SIG-M5 treated with dmso at 0.1 percent for 504 hours (cell line): ENCODE data around the gene PLA2G4D.

Source experiments
- DNase-seq: peaks from one replicate; lab custom pipeline; 2025; ENCODE audit not compliant: unreplicated experiment; lab: John Stamatoyannopoulos, UW

The PLA2G4D gene

DNA sequence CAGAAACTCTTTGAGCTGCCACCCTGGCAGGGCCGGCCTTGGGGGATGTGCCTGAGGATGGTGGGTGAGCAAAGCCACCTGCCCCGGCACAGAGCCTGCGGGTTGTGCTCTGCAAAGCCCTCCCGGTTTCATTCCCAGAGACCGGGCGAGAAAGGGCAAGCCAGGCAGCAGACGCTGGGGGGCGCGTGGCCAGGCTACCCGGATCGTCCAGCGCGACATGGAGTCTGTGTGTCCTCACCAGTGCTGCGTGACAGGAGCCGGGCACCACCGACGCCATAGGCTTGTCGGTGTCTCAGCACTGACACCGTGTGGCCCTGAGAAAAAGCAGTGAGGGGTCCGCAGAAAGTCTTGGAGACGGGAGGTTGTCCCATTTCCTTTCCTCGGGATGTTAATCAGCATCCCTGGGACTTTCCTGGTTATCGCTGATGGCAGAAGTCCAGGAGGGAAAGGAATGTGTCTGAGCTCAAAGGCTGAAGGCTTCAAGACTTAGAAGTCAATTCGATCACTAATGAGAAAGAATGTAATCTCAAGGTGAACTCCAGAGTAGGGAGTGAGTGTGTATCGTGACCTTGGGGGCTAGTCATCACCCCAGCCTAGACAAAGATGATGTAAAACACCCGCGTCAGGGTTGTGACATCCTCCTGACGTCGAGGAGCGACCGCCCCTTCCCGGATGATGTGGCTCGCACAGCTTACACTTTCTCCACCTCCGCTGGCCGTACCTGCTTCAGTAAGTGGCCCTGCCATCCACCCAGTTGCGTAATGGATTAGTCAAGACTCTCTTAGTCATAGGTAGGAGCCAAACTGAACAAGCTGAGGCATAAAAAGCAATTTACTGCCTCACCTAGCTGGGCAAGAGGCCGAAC is 37.2 kb downstream of the PLA2G4D start:
- peak; percentile 76 for DNase-seq

DNA sequence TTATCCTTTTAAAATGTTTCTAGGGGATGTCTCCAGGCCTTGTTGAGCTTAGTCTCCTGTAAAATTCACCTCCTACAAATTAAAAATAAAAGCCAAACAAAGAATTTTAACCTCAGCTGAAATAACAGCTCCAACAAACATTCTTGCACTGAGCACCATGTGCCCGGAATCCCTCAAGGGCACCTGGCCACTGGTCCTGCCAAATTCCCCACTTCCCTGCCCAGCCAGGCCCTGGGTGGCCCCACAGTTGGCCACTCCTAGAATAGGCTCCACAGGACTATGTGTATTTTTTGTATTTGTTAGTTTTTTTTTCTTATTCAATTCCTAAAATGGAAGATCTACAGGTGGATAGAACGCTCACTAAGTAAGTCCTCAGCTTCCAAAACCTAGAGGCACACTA is 40.4 kb downstream of the PLA2G4D start:
- no peak for DNase-seq

DNA sequence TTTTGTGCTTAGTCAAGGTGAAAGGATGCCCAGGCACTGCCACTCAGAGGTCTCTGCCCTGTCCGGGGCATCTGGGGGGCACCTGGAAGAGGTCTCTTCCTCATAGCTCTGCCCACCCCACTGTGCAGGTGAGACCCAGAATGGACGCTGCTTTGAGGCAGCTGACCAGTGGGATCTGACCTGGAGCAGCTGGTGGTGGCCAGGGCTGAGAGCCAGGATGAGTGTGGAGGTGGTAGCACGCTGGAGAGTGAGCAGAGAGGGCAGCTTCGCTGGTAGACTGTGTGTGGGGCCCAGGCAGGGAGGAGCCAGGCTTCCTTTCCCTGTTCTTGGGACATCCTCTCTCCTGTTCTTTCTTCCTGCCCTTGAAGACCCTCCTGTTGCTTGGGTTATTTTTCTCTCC is 41.4 kb downstream of the PLA2G4D start:
- DNase-seq, result no peak

DNA sequence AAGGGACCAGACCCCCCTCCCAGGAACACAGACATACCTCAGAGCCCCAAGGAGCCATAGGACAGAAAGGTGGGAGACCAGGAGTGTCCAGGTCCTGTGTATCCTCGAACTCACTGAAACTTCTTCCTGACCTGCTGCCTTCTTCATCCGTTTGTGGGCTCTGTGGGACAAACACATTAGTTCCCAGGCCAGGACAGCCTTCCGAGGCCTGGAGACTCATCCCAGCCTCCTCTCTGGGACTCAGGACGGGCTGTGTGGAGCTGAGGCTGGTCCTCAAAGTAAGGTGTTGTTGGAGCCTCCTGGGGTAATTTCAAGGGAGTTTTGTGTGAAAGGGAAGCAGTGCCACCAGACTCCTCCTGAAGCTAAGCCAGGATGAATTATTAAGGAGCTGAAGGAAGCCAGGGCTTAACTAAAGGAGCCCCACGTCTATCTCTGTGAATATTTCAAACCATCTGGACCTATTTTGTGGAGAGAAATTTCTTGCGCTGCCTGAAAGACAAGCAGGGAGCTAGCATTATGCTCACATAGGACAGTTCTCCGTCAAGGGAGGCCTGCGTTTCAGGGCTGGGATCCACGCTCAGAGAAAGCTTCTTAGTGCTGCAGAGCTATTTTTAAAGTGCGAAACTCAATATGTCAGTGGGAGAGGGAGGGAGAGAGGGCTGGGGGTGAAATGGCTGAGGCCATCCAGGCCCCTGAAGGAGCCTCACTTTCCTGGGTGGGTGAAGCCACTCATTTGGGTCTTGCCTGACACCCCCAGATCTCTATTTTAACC is 43.7 kb downstream of the PLA2G4D start:
- no peak for DNase-seq

DNA sequence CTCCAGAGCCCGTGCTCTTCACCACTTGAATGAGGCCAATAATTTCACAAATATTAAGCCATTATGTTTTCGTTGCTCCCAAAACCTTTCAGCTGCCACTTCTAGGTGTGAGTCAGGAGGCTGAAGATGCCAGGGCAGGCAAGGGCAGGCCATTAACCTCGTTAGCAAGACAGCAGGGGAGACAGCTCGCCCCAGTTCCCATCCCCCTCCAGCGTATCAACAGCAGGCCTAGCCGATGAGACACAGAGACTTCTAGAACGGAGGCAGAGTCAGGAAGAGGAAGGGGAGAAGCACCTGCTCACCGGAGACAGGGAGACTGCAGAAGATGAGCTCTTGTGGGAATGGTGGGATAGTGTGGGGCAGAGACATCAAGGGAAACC is 45.6 kb downstream of the PLA2G4D start:
- DNase-seq, result no peak

DNA sequence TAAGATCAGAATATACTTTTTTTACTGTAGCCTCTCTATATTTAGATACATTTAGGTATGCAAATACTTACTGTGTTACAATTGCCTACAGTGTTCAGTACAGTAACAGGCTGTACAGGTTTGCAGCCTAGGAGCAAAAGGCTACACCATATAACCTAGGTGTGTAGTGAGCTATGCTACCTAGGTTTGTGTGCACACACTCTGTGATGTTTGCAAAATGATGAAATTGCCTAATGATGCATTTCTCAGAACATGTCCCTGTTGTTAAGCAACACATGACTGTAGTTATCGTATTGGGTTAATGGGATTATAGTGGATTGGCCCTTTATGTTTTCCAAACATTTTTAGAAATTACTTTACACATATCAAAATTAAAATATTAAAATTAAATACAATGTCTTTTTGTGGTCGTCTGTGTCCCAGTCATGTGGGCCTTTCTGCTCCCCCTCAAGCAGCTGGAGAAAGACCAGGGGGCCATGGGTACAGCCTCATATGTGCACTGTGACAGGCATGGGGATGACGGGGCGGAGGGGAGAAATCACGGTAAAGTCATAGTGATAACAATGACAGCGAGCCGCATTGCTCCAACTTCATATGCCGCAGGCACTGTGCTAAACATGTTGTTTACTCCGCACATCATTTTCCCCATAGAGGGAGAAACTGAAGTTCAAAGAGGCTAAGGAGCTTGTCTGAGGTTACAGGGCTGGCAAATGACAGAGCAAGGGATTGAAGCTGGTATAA is 46.1 kb downstream of the PLA2G4D start:
- DNase-seq, result no peak

DNA sequence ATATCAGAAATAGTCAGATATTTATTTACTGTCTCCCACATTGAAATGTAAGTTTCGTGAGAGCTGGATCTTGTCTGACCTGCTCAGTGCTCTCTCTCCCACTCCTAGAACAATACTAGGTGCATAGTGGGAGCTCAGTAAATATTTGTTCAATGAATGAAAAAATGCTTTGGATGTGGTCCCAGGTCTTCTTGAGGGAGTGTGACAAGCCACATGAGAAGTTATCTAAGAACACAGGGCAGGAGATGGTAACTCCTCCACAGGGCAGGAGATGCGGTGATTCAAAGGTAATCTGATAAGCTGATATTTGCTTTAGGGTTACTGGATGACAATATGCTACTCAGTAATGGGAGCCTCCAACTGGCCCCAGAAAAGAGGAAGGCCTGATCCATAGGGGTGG is 47.8 kb downstream of the PLA2G4D start:
- DNase-seq, result no peak

DNA sequence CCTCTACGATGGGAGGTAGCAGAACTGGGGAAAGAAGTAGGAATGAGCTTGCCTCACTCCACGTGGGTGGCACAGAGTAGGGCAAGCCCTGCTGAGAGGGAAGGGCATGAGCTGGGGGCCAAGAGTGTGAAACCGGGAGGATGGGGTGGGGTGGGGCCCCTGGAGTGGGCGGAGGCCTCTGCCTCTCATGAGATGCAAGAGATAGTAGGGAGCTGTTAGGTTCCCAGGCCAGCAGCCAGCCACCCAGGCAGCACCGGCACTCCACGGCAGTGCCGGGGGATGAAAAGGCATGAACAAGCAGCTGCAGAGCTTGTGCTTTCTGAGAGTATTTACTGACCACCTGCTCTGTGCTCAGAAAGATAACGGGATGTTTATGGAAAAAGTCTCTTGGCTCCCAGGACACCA is 49.1 kb downstream of the PLA2G4D start:
- DNase-seq, result no peak

DNA sequence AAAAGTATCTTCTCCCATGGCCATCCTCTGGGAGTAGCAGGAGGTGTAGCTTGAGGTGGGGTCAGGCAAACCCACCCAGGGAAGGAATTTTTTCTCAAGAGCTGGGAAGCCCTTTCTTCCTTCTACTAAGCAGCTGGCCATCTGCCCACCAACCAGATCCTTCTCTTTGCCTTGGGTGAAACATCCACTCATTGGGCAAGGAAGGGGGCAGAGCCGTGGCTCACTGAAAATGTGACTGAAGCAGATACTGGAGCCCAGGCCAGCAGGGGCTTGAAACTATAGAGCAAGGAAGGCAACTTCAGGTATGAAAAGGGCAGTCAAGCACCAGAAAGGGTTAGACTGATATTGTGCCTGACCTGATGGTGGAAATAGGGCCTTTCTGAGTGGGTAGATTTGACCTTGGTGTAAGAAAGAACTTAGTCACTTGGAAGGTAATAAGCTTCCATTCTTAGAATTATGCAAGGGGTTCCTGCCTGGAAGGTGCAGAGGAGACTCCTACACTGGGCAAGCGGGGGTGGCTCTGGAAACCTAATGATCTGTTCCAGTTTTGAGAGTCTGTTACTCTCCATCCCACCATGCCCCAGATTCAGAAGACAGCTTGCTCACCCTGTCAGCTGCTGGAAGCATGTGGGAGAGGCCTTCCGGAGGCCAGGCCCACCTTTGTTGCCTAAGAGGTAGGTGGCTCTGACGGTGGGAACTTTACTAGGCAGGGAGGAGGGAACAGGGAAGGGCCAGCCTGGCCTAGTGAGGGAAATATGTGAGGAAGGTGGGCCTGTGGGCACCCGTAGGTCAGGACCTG is 51.6 kb downstream of the PLA2G4D start:
- DNase-seq, result no peak

DNA sequence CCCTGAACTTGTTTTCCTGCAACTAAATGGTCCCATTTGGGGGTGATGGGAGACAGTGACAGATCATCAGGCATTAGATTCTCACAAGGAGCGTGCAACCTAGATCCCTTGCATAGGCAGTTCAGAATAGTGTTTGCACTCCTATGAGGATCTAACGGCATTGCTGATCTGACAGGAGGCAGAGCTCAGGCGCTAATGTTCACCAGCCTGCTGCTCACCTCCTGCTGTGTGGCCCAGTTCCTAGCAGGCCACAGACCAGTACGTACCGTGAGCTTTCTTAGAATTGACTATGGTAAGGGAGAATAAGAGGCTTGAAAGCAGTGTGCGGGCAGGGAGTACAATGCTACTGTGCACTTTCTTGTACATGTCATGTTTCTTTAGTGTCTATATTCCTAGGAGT is 56.0 kb downstream of the PLA2G4D start:
- no peak for DNase-seq

DNA sequence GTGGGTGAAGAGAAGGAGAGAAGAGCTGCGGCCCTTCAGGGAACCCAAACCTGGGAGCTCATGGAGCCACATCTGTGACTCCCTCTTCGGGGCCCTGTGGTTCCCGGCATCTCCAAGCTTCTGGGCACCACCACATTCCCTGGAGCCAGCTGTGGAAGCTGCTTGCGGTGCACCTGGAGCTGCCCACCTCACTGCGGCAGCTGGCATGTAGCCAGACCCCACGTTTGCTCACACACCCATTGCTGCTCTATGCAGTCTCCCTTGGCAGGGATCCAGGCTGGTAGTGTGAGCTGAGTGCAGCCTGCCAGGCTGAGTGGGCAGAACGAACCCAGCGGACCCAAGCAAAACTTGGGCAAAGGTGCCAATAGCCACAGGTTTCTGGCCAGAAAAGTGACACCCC is 56.7 kb downstream of the PLA2G4D start:
- DNase-seq, result no peak

DNA sequence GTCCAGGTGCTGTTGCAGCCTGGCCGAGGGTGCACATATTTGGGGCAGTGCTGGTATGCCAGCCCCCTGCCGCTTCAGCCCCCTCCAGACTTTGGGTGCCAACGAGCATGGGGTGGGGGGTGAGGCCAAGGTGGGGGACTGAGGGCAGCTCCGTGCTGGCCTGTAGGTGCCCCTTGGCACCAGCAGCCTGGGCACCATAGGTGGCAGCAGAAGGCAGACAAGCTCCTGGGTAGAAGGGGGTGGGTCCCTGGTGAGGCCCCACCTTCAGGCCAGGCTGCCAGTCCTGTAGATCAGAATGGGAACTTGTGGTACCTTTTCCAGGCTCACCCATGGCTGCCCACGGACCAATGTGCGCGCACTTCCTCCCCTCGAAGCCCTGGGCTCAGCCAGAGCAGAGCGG is 57.4 kb downstream of the PLA2G4D start:
- no peak for DNase-seq

DNA sequence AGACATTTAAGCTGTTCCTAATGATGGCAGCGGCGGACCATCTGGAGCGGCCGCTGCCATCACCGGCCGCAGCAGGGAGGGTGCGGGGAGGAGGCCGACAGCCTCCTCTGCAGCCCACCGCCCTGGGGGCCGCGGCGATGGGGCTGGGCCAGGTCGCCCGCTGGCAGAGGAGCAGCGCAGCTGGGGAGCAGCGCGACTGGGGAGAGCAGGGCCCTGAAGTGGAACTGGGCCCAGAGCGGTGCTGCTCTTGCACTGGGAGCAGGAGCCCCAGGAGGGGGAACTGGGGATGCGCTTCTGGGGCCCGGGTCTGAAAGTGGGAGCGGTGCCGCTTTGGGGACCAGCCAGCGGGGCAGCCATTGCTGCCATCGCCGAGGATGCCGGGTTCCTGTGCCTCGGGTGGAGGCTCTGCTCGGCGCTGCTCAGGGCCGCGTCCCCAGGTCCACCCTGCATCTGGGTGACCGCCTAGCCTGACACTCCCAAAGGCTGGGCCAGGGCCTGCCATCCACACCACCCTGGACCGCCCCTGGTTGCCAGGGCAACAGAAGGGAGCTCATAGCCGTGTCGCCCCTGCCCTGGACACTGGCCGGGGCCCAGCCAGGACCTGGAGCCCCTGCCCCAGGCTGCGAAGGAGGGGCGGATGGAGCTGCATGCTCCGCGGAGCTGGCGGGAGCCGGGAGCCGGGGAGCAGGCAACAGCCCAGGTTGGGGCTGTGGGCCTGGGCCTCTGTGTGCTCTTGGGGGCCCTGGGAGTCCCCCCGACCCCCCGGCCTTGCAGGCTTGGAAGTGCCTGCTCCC is 58.1 kb downstream of the PLA2G4D start:
- no peak for DNase-seq

DNA sequence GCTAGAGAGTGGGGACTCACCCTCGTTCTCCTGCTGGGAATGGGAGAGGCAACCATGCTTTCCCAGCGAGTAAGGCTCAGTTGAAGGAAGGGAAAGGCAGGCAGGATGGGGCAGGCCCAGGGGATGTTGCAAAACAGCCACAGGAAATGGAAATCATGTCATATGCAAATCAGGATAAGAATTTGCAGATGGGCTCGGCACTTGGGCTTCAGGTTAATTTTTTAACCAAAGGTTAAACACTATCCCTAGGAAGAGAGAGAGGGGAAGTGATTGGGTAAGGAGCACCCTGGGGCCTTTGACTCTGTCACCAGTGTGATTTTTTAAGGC is 59.0 kb downstream of the PLA2G4D start:
- no peak for DNase-seq

DNA sequence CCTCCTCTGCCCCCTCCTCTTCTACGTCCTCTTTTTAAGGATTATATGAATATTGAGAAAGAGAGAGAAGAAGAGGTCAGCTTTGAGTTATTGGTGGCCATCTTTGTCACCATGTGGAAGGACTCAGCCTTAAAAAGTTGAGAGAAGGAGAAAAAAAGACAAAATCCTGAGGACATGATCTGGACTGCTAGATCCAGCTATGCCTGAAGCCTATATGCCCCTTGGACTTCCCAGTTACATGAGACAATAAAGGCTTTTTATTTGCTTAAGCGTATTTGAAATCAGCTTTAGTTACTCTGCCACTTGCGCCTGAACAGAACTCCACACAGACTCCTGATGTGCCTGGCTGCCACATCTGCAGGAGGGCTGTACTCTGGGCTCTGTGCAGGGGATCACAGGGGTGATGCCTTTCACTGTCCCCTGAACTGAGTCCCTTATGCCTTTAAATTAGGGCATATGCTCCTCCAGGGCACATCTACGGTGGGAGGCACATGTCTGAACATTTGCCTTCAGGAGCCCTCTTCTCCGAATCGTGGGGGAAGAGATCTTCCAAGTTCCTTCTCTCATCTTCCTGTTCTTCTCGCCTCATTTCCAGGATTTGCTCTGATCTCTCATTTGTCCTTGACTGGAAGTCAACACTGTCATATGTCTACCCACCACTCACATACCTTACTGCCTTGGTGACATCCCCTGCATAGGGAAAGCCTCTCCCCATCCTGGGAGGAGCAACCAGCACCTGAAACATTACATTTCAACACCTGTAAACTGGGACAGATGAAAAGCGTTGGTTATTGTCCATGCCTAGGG is 59.5 kb downstream of the PLA2G4D start:
- no peak for DNase-seq

DNA sequence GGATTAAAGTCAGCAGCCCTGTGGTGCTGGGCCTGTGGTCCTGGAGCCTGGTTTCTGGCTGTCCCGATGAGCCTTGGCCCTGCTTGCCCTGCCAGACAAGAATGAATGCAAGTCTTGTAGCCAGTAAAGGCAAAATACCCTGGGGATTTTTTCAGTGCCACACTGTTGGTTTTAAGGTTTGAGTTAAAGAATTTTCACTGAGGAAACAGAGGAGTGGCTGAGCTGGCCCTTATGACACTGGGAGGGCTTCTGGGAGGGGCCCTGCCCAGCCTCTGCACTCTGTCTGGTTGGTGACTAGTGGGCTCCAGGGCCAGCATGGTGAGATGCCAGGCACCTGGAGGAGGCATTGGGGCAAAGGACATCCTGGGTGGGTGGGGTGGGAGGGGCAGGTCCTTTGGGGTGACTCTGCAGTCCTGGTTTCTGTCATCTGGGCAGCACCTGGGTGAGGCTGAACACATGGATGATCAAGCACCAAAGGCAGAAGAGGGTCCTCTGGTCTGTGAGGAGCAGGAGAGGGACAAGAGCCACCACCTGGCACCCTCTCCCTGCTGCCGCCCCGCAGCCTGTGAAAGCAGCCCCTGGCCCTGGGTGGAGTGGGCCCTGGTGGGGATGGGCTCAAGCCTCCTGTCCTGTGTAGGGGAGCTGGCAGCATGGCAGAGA is 61.0 kb downstream of the PLA2G4D start:
- no peak for DNase-seq

DNA sequence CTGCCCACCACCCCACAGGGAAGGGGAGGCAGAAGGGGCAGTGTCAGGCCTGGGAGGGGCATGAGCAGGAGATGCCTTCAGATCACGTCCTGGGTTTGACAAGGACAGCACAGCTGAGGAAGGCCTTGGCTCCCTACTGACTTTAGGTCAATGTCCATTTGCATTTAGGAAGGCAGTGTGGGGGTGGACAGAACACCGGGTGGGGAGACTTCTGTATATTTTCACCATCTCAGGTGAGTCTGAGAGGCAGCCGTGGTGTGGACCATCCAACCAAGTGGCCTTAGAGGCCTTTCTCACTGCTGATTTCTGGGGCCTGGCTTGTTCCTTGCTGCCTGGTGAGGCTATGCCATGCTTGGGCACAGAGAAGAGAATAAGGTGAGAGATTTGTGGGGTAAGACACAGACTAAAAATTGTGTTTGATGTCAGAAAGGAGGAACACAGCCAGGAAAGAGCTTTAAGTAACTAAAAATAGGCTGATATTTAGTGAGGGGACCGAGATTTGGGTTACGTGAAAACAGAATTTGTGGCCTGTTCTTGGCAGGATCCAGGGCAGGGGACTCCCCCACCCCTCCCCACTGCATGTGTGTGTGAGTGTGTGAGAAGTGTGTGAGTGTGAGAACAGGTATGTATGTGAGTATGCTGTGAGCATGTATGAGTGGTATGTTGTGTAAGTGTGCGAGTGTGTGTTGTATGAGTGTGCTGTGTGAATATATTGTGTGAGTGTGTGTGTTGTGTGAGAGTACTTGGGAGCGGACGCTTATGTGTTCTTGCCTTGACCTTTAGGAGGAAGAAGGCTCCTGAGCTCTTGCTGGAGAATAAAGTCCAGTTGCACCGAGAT is 61.8 kb downstream of the PLA2G4D start:
- no peak for DNase-seq
